NCI-H1092 (cell line): ENCODE results near the gene UBAP1.
"Not testable (repeated sequence)": the region's sequence is repeated elsewhere in the genome, so short reads cannot be mapped to it uniquely, and the experiment has no call there.

Experiments
- DNase-seq: peaks from one replicate; lab custom pipeline; 2025; lab: John Stamatoyannopoulos, UW

UBAP1 gene

GRCh38 chr9:34267660-34268059 lies 88.8 kb downstream of the UBAP1 start:
- no peak for DNase-seq

- DNase-seq: no peak
Measured at GRCh38 chr9:34271265-34272006, 92.6 kb downstream of the UBAP1 start.

DNA sequence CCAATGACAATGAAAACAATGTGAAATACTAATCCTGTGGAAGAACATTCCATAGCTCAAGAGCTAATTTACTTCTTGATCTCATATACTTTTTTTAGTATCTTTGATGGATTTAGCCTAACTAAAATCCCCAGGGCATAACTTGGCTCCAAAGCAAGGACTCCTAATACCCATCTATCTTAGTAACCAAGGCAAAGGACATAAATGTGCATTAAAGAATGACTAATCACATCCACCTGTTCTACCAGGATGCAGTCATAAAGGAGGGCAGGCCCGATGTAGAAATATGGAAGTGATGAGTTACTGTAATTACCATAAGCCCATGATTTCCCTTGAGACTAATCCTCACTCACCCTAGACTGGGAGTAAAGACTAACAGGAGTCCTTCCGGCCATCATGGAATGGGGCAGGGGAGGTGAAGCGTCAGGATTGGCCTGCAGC lies 93.3 kb downstream of the UBAP1 start:
- DNase-seq: no peak

DNA sequence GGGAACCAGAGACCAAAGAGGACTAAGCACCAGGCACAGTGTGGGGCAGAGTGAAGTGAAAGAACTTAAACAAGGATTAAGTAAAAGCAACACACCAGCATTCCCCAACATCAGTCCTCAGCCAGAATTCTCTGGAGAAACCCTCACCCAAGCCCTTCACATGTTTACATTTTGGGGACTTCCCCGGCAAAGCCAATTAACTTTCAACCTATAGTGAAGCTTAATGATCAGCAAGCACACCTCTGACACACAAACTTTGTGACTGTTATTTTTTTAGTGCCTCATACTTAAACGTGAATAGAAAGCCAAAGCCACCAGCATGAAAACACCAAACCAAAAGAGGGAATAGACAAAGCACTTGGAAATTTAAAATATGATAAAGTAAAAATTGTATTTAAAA lies 94.7 kb downstream of the UBAP1 start:
- not testable (repeated sequence) for DNase-seq

DNA sequence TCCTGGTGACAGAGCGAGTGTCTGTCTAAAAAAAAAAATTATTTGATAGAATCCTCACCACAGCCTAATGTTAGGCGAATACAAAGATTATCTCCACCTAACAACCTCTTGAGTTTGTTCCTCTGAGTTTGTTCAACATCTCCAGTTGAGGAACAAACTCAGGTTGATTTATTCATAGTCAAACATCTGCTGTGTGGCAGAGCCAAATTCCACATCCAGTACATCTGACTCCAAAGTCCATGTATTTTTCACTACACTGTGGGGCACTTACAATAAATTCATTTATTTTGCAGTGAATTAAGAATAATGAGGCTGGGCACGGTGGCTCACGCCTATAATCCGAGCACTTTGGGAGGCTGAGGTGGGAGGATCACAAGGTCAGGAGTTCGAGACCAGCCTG lies 97.0 kb downstream of the UBAP1 start:
- no peak for DNase-seq

DNA sequence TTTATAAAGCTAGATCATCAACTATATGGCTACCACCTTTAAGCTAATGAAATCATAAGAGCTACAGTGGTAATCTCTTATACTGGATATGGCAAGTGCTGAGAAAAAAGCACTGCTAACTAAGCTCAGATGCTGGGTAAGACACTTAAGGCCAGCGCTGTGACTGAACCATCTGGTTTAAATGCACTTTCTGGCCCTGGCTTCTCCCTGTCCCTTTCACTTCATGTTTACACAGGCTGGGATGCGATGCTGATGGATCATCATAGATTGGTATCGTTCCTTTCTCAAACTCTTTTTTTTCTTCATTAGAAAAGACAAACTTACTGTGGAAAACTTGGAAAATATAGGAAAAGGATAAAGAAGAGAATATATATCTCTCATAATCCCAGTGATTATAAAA lies 97.9 kb downstream of the UBAP1 start:
- peak; percentile 76 for DNase-seq

- no peak for DNase-seq
Measured at GRCh38 chr9:34279411-34279810, 100.6 kb downstream of the UBAP1 start.

DNA sequence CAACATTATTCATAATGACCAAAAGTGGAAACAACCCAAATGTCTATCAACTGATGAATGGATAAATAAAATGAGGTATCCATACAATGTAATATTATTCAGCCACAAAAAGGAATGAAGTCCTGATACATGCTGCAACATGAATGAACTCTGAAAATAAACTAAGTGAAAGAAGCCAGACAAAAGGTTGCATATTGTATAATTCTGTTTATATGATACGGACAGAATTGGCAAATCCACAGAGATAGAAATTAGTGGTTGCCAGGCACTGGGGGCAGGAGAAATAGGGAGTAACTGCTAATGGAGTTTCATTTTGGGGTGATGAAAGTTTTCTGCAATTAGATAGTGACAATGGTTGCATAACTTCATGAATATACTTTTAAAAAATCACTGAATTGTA lies 103.3 kb downstream of the UBAP1 start:
- no peak for DNase-seq

- no peak for DNase-seq
Measured at GRCh38 chr9:34289159-34289558, 110.3 kb downstream of the UBAP1 start.

DNA sequence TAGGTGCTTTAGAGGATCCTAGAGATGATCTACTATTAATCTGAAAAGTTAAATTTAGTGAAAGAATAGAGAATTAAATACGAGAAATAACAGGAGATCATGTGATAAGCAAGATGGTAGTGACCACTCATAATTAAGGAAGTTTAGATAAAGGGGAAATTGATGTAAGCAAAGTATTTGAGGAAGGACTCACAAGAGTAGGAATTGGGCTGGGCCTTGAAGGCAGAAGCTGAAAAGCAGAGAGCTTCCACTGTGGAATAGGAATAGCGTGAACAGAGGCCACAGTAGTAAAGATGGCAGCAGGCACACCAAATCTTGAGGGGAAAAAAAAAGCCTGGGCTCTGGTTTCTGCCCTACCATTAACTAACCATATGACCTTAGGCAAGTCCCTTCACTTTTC lies 112.2 kb downstream of the UBAP1 start:
- DNase-seq: no peak

GRCh38 chr9:34291423-34291822 lies 112.6 kb downstream of the UBAP1 start:
- no peak for DNase-seq

DNA sequence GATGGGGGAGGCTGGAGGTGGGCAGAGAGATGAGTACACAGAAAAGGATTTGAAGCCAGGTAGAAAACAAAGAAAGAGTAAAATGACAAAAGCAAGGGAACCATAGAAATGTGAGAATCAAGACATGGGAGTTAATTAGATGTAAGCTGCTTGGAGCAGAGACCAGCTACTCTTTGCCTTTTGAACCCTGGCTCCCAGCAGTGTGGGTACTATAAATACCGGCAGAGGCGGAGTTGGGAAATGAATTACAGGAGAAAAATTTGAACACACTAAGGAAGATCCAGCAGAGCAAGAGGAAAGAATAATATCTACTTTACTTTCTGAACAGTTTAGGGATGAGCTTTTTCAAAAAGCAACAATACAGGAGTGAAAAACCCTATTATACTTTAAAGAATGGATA lies 113.7 kb downstream of the UBAP1 start:
- no peak for DNase-seq

- not testable (repeated sequence) for DNase-seq
Measured at GRCh38 chr9:34301064-34301463, 122.2 kb downstream of the UBAP1 start.
